Left cardiac atrium (tissue), 4 donors: Measurements from ENCODE around the gene TASOR. TPM values are rescaled to one million over a fixed set of nuclear protein-coding genes. Genes with fewer than 3 reads are reported as not detected.
"Not testable (repeated sequence)": the region's sequence is repeated elsewhere in the genome, so short reads cannot be mapped to it uniquely, and the experiment has no call there.

Experiments used
- ATAC-seq, 2 donors: fragments of 200-7000 bp; cut with Tn5 transposase; one replicate each; pipeline ENCODE4 v1.9.1; 2020; ENCODE audit warnings: mild to moderate bottlenecking in 2 of 2, moderate library complexity in 2 of 2
- DNase-seq: peaks from one replicate; pipeline ENCODE4 v3.0.0-alpha.2; 2020
- intact Hi-C, 2 donors: fragments of 100-400 bp; cut with DNase I; formaldehyde crosslinking; loops; one replicate each; pipeline versions ENCODE4 v1.14.1 to v1.15.1; 2022 to 2023
- long read RNA-seq: library from polyadenylated mRNA; unstranded; transcript quantifications from one replicate; pipeline ENCODE4 v2.0.0, GENCODE V29; 2021
- total RNA-seq, 2 donors: library from RNA; stranded (reverse); fragmentation: NEBNext Ultra II Directional; extraction: Animal tissue kit (Norgen Biotek cat#: 25700); gene quantifications; one replicate each; pipeline ENCODE4 v1.2.1, GENCODE V29; 2021
- donor health status: DM: no; HTN: yes; CAD: no.
- donor health status: DM: no; HTN: yes; CAD: no; lungs with severe emphysema.
- donor health status: DM: yes; HTN: yes; CAD: no.
- donor health status: Dilated cardiomyopathy.

The TASOR gene
- 10 to 100 TPM; 30.0 to 34.7 TPM for total RNA-seq
- long read RNA-seq, partial matches to known transcripts, result 1 of 3 reads
- long read RNA-seq, other reads (novel, unspliced or antisense), result 2 of 3 reads

GRCh38 chr3:56683122-56683817 lies at the start of gene TASOR:
TASOR (minus strand) TSS chr3:56683265; CDS start chr3:56683006, 259 bp downstream.
- peak; percentile 98 for ATAC-seq
- intact Hi-C loops, result no loop called here
- peak; percentile 89 for DNase-seq

DNA sequence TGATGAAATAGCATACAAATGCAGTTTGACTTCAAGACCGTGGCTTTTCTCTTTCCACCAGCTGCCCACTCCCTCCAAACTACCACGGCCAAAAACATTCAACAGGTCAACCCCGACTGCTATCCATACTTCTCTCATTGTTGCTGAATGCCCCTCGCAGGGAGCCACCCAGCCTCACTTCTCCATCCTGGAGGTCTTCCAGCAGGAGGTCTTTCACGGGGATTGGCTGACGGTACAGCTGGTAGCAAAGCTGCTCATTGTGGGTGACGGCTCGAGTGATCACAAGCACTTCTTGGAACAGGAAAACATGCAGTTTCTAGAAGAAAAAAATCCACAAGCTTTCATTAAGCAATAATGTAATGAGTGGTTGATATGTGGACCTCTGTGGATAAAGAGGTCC lies 49.0 kb upstream of the TASOR start:
- intact Hi-C loops, result no loop called here
- ATAC-seq (no peak), DNase-seq (no peak)

- intact Hi-C loops, result no loop called here
These were observed 42.1 kb upstream of the TASOR start for GRCh38 chr3:56725175-56725574.

GRCh38 chr3:56724676-56725075 lies 41.6 kb upstream of the TASOR start:
- intact Hi-C loops, result no loop called here
- DNase-seq (no peak), ATAC-seq (no peak)

More at GRCh38 chr3:56725175-56725574, 42.1 kb upstream of the TASOR start:
- DNase-seq (no peak), ATAC-seq (no peak)

- ATAC-seq (no peak), DNase-seq (no peak)
- intact Hi-C loops, result no loop called here
These were observed 37.8 kb upstream of the TASOR start for GRCh38 chr3:56720849-56721248.

DNA sequence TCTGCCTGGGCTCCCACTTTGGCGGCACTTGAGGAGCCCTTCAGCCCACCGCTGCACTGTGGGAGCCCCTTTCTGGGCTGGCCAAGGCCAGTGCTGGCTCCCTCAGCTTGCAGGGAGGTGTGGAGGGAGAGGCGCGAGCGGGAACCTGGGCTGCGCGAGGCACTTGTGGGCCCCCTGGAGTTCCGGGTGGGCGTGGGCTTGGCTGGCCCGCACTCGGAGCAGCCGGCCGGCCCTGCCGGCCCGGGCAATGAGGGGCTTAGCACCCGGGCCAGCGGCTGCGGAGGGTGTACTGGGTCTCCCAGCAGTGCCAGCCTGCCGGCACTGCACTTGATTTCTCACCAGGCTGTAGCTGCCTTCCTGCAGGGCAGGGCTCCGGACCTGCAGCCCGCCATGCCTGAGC lies 35.7 kb upstream of the TASOR start:
- ATAC-seq, intact Hi-C loops, DNase-seq: not testable (repeated sequence)

- intact Hi-C loops, result no loop called here
- DNase-seq, result no peak
- ATAC-seq, result no peak
These were observed 28.3 kb upstream of the TASOR start for GRCh38 chr3:56711344-56711743.

GRCh38 chr3:56707412-56707811 lies 24.3 kb upstream of the TASOR start:
- ATAC-seq, intact Hi-C loops, DNase-seq: not testable (repeated sequence)

DNA sequence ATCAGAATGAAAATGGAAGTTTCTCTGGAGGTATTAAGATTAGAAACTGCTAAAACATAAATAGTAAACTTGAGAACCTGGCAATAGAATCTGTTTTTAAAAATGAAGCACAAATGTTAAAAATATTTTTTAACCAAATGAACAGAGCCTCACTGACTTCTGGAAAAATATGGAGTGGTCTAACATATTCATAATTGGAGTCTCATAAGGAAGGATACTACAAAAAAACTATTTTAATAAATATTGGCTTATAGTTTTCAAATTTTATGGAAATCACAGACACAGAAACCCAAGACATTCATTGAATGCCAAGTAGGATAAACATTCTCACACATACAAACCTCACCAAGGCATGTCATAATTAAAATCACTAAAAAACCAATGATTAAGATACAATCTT lies 23.6 kb upstream of the TASOR start:
- DNase-seq (no peak), ATAC-seq (no peak)
- intact Hi-C loops, result no loop called here

DNA sequence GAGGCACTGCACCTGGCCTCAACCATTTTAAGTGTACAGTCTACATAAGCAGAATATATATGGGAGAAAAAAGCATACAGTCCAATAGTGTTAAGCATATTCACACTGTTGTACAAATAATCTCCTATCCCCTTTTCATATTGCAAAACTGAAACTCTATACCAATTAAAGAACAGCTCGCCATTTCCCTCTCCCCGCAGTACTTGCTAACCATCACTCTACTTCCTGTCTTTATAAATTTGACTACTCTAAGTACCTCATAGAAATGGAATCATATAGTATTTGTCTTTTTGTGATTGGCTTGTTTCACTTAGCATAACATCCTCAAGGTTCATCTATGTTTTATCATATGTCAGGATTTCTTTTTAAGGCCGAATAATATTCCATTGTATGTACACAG lies 21.6 kb upstream of the TASOR start:
- intact Hi-C loops, result loop anchor here in 1 of 2 donors (5.0 kb wide), 1 partner anchor 98 kb away; the partner anchor contains the start of gene ARHGEF3
- DNase-seq, result no peak

GRCh38 chr3:56702490-56703315 lies 19.6 kb upstream of the TASOR start:
- intact Hi-C loops, result loop anchor here (1.0 to 5.0 kb wide), 3 partner anchors 98 to 287 kb away; partner anchors contain the start of gene ARHGEF3 (in 2 of the 2)
- DNase-seq, result no peak
- peak; percentile 27 to 57 for ATAC-seq

More for the DNA sequence above, 21.6 kb upstream of the TASOR start:
- ATAC-seq, result no peak

DNA sequence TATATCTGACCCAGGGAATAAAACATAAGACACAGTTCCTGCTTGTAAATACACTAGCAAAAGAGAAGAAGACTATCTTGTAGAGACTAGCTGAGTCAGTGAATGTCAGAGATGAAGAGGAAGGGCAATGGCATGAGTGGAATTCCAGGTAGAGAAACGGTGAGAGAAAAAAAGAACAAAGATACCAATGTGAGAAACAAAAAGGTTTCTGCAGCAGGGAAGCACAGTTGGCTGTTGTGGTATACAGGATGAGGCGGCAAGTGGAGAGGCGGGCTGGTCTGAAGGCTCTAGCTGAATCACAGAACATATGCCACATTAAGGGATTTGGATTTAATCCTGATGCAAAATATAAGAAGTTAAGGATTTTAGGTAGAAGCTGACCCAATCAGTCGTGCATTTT lies 17.1 kb upstream of the TASOR start:
- ATAC-seq (no peak), DNase-seq (no peak)
- intact Hi-C loops, result loop anchor here in 1 of 2 donors (2.0 to 5.0 kb wide), 2 partner anchors 102 to 291 kb away; partner anchors contain the start of gene ARHGEF3

DNA sequence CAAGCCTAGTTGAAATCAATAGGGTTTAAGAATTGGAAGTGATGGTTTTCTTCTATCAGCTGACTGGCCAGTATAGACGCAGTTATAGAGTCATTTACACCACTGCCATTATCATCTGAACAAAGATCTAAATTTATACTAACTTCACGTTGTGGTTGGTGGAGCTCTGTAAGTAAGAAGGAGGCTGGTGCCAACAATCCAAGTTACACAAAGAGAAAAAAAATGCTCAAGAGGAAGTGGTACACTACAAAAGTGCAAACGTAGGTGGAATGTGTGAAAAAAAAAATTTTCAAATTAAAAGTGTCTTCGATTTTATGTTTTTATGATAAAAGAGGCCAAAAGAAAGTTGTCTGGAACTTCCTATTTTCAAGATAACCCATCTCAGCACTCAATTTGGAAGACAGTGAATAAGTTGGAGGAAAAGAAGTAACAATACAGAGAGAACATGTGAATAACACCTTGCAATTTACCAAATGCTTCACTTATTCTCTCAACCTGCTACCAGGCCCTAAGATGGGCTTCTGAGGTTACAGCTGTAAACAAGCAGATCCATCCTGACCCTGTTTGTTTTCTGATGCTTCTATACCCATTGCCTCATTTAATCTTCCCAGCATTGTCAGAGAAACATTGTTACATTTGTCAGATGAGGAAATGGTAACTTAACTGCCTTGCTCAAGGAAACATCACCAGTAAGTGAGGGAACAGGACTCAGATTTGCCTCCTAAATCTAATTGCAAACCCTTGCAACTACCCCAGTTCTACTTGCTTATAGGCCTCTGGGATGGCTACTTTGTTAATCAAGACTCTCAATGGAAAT lies 12.0 kb upstream of the TASOR start:
- peak in 1 of 2 donors; percentile 57 for ATAC-seq

GRCh38 chr3:56693750-56694149 lies 10.7 kb upstream of the TASOR start:
- ATAC-seq, result peak; percentile 68 to 85
- no peak for DNase-seq
- intact Hi-C loops, result no loop called here

More for the DNA sequence above, 12.0 kb upstream of the TASOR start:
- no peak for DNase-seq
- intact Hi-C loops, result no loop called here

- intact Hi-C loops, DNase-seq: not testable (repeated sequence)
- ATAC-seq, result peak in 1 of 2 donors; percentile 27
These were observed 9.7 kb upstream of the TASOR start for GRCh38 chr3:56692520-56693433.

- ATAC-seq, DNase-seq, intact Hi-C loops: not testable (repeated sequence)
These were observed 8.9 kb upstream of the TASOR start for GRCh38 chr3:56692001-56692365.

DNA sequence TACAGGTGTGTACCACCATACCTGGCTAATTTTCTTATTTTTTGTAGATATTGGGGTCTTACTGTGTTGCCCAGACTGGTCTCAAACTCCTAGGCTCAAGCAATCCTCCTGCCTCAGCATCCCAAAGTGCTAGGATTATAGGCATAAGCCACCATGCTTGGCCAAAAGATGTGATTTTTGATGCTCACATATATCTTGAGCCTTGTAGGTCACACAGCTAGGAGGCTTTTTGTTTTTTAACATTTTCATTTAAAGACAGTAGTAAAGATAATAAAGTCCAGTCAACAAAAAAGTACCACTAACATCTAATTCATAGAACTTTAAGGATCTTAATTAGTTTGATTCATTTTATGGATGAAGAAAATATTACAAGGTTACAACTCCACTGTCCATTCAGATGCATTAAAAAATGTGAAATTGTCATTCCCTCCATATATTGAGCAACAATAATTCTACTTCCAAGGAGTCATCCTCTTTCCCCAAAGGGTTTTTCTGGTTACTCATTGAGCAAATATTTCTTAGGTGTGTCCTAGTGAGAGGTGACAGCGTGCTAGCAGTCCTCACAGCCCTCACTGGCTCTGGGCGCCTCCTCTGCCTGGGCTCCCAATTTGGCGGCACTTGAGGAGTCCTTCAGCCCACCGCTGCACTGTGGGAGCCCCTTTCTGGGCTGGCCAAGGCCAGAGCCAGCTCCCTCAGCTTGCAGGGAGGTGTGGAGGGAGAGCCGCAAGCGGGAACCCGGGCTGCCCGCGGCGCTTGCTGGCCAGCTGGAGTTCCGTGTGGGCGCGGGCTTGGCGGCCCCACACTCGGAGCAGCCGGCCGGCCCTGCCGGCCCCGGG lies 8.3 kb upstream of the TASOR start:
- no peak for DNase-seq
- intact Hi-C loops, result no loop called here
- no peak for ATAC-seq
